Measurements from ENCODE around the gene ST6GALNAC1. TPM values are rescaled to one million over a fixed set of nuclear protein-coding genes. Genes with fewer than 3 reads are reported as not detected.
"Not testable (repeated sequence)": the region's sequence is repeated elsewhere in the genome, so short reads cannot be mapped to it uniquely, and the experiment has no call there.

The ST6GALNAC1 gene
- total RNA-seq, 1 experiment from 2014 or later: not detected

GRCh38 chr17:76611758-76612157, 31.8 kb downstream of the ST6GALNAC1 start:
- BruUV-seq (replicated peaks): no TSS peak
- TF ChIP-seq EZH2 (IDR thresholded peaks at IDR 0.05; ENCODE audit: borderline replicate concordance, low read depth, low read length, poor library complexity, severe bottlenecking) (no peak), CTCF (conservative IDR thresholded peaks at IDR 0.05; ENCODE audit: low read depth, low read length) (no peak)
- Histone ChIP-seq H3K36me3 (ENCODE audit: insufficient read depth, low read length, poor library complexity, severe bottlenecking) (no peaks in the 10 kb centered on the region), H3K27me3 (replicated peaks; ENCODE audit: insufficient read depth, low read depth, low read length, poor library complexity) (no peaks in the 10 kb centered on the region), H3K27ac (ENCODE audit: low read depth, low read length, poor library complexity, severe bottlenecking) (no peak overlapping the region), H3K4me3 (ENCODE audit: low read depth, low read length, poor library complexity, severe bottlenecking) (no peak overlapping the region), H3K9me3 (ENCODE audit: low read depth, low read length, poor library complexity, severe bottlenecking) (no peaks in the 10 kb centered on the region), H3K4me1 (ENCODE audit: insufficient read depth, low read length, poor library complexity, severe bottlenecking) (no peaks in the 10 kb centered on the region)
- ChIA-PET POLR2A (ENCODE audit: low non-redundant PET) (no interaction called here), CTCF (no interaction called here)
- DNase-seq (ENCODE audit: low spot score): no peak
- intact Hi-C loops (cut with micrococcal nuclease; ENCODE audit: unreplicated experiment): no loop called here

- CTCF ChIA-PET; H3K27ac ChIP-seq (ENCODE audit: low read depth, low read length, poor library complexity, severe bottlenecking): not testable (repeated sequence)
These were observed 32.3 kb downstream of the ST6GALNAC1 start for GRCh38 chr17:76611080-76611749.

GRCh38 chr17:76606685-76607084, 36.9 kb downstream of the ST6GALNAC1 start:
- H3K27me3 ChIP-seq (replicated peaks; ENCODE audit: insufficient read depth, low read depth, low read length, poor library complexity); POLR2A ChIA-PET (ENCODE audit: low non-redundant PET); H3K27ac ChIP-seq (ENCODE audit: low read depth, low read length, poor library complexity, severe bottlenecking); intact Hi-C loops (cut with micrococcal nuclease; ENCODE audit: unreplicated experiment); BruUV-seq (replicated peaks); H3K4me1 ChIP-seq (ENCODE audit: insufficient read depth, low read length, poor library complexity, severe bottlenecking); DNase-seq (ENCODE audit: low spot score); H3K36me3 ChIP-seq (ENCODE audit: insufficient read depth, low read length, poor library complexity, severe bottlenecking); H3K4me3 ChIP-seq (ENCODE audit: low read depth, low read length, poor library complexity, severe bottlenecking); H3K9me3 ChIP-seq (ENCODE audit: low read depth, low read length, poor library complexity, severe bottlenecking); CTCF ChIA-PET: not testable (repeated sequence)

More at GRCh38 chr17:76611080-76611749, 32.3 kb downstream of the ST6GALNAC1 start:
- DNase-seq (ENCODE audit: low spot score); POLR2A ChIA-PET (ENCODE audit: low non-redundant PET); H3K4me1 ChIP-seq (ENCODE audit: insufficient read depth, low read length, poor library complexity, severe bottlenecking); H3K27me3 ChIP-seq (replicated peaks; ENCODE audit: insufficient read depth, low read depth, low read length, poor library complexity); intact Hi-C loops (cut with micrococcal nuclease; ENCODE audit: unreplicated experiment); H3K9me3 ChIP-seq (ENCODE audit: low read depth, low read length, poor library complexity, severe bottlenecking); H3K36me3 ChIP-seq (ENCODE audit: insufficient read depth, low read length, poor library complexity, severe bottlenecking); BruUV-seq (replicated peaks); H3K4me3 ChIP-seq (ENCODE audit: low read depth, low read length, poor library complexity, severe bottlenecking): not testable (repeated sequence)

- no TSS peak for BruUV-seq (replicated peaks)
- DNase-seq (ENCODE audit: low spot score): no peak
- H3K4me1 ChIP-seq (ENCODE audit: insufficient read depth, low read length, poor library complexity, severe bottlenecking): peaks cover 5% of the 10 kb centered on the region
- TF ChIP-seq CTCF (conservative IDR thresholded peaks at IDR 0.05; ENCODE audit: low read depth, low read length) (no peak), EZH2 (IDR thresholded peaks at IDR 0.05; ENCODE audit: borderline replicate concordance, low read depth, low read length, poor library complexity, severe bottlenecking) (no peak)
- ChIA-PET POLR2A (ENCODE audit: low non-redundant PET) (no interaction called here), CTCF (no interaction called here)
- no peak overlapping the region for H3K27ac ChIP-seq (ENCODE audit: low read depth, low read length, poor library complexity, severe bottlenecking)
- H3K4me3 ChIP-seq (ENCODE audit: low read depth, low read length, poor library complexity, severe bottlenecking): no peak overlapping the region
- H3K27me3 ChIP-seq (replicated peaks; ENCODE audit: insufficient read depth, low read depth, low read length, poor library complexity): no peaks in the 10 kb centered on the region
- no peaks in the 10 kb centered on the region for H3K36me3 ChIP-seq (ENCODE audit: insufficient read depth, low read length, poor library complexity, severe bottlenecking)
- no peaks in the 10 kb centered on the region for H3K9me3 ChIP-seq (ENCODE audit: low read depth, low read length, poor library complexity, severe bottlenecking)
- intact Hi-C loops (cut with micrococcal nuclease; ENCODE audit: unreplicated experiment): no loop called here
These were observed 42.5 kb downstream of the ST6GALNAC1 start for GRCh38 chr17:76601065-76601464.

Data from A673 (cell line).